HG03432 (cell line): Measurements from ENCODE around the gene CASP6.
A peak's percentile ranks its signal among the peaks of the same experiment; 100 is the strongest.

ENCODE experiments used
- ATAC-seq: cut with Tn5 transposase; IDR thresholded peaks from one replicate; pipeline ENCODE4 v1.9.1; 2021; ENCODE audit warnings: mild to moderate bottlenecking, moderate library complexity; ENCODE audit not compliant: unreplicated experiment

Gene CASP6

DNA sequence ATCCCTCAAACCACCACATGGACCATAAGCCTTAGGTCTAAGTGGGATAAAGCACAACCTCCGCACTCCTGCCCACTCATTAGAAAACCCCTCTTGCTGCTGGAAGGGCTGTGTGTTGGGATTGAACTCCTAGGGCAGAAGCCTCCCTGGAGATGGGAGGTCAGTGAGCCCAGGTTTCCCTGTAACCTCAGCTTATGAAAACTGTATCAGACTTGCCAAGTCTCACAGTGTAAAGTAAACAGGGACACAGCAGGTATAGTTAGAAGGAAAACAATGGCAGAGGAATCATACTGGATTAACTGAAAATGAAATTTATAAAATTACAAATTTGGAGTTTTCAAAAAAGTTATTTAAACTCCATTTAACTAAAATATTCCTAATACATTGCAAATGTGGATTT lies 29.9 kb downstream of the CASP6 start:
- no peak for ATAC-seq

DNA sequence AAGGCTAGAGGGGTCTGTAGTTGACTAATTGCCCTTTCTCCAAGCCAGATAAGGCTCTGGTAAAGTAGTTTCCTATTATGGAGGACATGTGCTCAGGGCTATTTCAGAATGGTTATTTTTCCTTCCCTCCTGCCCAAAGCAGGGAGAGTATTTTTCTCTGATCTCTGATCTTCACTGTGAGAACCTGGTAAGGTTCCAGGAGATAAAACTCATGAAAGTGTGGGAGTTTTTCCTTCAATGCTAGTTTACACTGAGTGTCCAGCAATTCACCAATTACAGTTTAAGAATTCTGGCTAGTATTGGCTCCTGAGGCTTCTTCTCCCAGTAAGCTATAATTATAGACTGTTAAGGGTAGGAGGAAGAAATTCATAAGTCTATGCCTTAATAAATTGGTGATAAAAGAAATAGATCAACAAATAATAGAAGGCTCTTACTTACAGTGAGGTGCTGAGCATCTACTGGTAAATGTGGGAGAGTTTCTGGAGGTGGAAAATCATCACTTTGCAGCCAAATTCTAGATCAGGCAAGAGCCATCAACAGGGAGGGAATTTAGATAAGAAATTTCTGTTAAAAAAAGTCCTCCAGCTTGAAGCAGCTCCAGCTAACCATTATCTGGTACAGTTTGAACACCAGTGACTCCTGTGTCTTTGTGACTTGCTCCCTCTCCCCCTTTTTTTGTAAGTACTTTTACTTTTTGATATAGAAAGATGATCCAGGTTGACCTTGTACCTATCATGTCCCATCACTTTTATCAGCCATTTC lies 30.9 kb downstream of the CASP6 start:
- no peak for ATAC-seq

DNA sequence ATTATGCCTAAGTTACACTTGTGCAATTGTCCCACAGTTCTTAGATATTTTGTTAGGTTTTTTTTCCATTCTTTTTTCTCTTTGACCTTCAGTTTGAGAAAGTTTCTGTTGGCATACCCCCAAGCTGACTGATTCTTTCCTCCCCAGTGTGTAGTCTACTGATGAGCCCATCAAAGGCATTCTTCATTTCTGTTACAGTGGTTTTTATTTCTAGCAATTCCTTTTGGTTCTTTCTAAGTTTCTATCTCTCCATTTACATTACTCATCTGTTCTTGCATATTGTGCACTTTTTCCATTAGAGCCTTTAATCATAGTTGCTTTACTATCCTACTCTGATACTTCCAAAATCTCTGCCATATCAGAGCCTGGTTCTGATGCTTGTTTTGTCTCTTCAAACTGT lies 31.9 kb downstream of the CASP6 start:
- no peak for ATAC-seq

DNA sequence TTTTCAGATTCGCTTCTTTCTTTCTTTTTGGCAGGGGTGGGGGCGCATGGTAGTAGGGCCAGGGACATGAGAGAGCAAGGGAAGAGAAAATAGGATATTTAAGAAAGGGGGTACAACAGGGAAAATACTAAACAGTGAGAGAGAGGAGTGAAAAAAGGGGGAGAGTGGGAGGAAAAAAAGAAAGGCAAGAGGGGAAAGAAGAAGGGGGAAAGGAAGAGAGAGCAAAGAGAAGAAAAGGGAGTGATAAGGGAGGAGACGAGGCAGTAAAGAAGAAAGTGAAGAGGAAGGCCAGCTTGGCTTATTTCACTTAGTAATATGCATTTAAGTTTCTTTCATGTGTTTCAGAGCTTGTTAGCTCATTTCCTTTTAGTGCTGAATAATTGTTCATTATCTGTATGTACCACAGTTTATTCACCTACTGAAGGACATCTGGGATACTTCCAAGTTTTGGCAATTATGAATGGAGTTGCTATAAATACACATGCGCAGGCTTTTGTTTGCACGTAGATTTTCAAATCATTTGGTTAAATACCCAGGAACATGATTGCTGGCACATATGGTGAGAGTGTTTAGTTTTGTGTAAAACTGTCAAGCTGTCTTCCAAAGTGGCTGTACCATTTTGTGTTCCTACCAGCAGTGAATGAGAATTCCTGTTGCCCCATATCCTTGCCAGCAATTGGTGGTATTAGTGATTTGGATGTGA lies 37.3 kb downstream of the CASP6 start:
- ATAC-seq = no peak

DNA sequence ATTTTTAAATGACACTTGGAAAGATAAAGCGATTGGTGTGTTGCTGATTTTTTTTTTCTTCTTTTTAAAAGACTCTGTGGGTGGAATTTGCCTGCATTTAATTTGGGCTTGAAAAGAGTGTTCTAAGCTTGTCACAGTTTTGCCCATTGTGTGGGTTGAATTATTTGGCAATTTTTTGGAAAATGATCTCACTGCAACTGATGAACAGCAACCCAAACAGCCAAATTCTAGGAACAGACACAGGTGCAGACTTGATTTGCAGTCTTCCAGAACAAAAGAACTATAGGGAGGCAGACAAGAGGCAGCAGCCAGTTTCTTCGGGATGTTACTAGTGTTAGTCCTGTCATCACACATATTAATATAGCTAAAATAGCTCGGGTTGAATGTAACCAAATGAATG lies 40.5 kb downstream of the CASP6 start:
- no peak for ATAC-seq

DNA sequence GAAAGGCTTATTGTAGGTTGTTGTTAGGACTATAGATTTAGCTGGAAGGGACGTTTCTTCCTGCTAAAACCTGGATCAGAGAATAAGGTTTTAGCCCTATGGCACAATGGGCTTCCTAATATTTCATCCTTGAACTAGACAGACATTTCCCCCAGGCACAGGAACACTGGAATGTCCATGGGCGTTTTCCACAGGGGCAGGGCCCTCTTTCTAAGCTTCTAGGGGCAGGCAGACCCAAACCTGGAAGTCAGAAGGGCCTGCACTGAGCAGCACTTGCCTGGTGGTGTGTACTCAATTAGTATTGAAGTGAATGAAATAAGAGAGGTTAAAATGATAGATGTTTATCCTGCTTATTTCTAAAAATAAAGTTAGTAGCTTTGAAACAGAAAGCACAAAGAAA lies 41.1 kb downstream of the CASP6 start:
- ATAC-seq = no peak

DNA sequence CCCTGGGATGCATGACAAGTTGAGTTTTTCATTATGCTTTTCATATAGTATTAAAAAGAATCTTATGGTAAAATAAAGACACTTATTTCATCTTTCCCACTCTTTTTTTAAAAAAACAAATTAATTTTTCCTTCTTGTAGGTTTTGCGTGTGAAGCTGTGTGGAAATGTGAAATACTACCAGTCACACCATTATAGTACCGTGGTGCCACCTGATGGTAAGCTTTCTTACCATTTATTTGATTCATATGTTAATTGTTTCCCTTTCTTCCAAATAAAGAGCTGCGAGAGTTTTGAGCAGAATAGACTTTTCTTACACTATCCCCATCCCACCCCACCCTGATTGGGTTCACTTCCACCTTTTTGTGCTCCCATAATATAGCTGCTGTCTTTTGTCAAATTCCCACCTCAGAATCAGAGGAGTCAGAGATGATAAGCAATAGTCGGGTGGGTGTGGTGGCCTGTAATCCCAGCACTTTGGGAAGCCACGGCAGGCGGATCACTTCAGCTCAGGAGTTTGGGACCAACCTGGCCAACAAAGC lies 44.3 kb downstream of the CASP6 start:
- ATAC-seq = no peak

DNA sequence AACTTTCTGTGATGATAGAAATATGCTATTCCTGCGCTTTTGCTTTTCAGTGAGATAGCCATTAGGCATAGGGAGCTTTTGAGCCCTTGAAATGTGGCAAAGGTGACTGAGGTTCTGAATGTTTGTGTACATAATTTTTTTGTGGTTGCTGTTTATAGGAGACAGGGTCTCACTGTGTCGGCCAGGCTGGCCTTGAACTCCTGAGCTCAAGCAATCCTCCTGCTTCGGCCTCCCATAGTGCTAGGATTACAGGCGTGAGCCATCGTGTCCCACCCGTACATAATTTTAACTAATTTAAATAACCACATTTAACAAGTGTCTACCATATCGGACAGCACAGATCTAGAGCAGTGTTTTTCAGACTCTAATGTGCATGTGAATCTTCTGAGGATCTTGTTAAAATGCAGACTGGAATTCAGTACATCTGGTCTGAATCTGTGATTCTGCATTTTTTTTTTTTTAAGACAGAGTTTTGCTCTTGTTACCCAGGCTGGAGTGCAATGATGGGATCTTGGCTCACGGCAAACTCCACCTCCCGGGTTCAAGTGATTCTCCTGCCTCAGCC lies 45.3 kb downstream of the CASP6 start:
- ATAC-seq = no peak

DNA sequence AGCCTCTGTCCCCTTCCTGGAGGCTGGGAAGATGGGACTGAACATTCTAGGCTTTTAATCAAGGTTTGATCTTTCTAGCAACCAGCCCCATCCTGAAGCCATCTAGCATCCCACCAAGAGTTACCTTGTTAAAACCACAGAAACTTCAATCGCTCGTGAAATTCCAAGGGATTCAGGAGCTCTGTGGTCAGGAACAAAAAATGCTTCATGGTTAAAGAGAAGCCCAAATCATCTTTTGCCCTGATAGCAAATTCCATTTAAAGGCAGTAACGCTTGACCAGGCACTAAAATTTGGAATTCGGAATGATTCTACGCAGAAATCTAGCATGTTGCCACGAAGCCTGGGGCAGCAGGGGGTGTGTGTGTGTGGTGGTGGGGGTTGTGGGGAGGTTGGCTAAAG lies 47.8 kb downstream of the CASP6 start:
- no peak for ATAC-seq

DNA sequence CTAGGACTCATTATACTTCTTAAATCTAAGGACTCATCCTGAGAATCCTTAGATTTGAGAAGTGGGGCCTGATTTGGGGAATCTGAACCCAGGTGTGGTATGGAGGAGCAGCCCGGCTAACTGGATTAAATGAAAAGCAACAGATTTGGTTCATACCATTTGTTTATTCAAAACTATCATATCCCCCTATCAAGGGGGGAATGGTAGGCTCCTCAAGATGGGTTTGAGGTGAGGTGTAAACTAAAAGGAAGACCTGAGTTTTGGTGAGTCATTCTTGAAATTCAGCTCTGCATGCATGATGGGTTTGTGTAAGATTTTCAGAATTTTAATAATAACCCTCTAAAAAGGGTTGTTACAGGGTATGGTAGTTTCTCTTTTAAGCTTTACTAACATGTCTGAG lies 53.4 kb downstream of the CASP6 start:
- ATAC-seq = peak; percentile 87

DNA sequence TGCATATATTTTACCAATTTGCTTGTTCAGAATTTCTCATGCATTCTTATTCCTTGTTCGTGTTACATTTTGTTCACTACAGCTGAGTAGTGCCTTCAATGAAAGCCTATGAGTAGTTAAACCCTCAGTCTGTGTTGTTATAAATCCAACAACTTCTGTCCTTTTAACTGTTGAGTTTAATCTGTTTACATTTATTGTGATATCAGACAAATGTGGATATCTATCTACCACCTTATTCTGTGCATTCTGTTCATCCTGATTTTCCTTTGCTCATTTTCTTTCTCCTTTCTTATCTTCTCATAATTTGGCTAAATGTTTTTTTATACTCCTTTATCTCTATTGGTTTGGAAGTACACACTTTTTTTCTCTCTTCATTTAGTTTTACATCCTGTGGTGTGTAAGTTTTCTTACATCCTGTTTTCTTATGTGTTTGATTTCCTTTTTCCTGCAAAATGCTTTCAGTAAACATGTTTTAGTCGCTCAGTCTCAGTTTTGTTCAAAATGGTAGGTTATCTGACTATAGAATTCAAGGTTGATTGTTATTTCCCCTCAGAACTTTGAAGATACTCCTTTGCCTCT lies 54.2 kb downstream of the CASP6 start:
- no peak for ATAC-seq

DNA sequence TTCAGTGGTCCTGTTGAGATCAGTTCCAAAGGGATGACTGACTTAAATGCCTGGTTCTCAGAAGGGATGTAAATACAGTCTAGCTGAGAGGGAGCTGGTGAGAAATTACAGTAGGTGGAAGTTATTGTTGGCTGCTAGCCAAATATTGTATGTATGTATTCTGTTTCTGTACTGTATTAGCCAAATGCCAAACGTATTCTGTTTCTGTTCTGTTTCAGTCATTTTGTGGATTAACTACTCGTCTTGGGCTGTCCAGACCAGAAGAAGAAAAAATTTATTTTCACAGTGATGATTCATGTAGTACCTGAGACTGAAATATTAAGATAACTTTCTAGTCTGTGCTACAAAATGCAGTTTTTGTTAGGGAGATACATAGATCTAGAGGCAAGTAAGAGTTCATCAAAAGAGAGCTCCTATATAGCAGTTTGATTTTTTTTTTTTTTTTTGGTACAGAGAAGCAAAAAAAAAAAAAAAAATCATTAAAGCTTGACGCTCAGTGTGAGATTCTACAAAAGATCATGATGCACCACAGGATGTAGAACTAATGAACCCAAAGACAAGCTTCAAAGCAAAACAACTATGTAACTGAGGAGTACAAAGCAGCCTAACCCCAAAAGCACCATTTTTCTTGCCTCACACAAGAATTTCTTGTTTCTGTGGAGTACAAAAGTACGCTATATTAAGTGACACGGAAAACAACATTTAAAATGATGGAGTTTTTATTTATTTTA lies 54.8 kb downstream of the CASP6 start:
- ATAC-seq = peak; percentile 75

DNA sequence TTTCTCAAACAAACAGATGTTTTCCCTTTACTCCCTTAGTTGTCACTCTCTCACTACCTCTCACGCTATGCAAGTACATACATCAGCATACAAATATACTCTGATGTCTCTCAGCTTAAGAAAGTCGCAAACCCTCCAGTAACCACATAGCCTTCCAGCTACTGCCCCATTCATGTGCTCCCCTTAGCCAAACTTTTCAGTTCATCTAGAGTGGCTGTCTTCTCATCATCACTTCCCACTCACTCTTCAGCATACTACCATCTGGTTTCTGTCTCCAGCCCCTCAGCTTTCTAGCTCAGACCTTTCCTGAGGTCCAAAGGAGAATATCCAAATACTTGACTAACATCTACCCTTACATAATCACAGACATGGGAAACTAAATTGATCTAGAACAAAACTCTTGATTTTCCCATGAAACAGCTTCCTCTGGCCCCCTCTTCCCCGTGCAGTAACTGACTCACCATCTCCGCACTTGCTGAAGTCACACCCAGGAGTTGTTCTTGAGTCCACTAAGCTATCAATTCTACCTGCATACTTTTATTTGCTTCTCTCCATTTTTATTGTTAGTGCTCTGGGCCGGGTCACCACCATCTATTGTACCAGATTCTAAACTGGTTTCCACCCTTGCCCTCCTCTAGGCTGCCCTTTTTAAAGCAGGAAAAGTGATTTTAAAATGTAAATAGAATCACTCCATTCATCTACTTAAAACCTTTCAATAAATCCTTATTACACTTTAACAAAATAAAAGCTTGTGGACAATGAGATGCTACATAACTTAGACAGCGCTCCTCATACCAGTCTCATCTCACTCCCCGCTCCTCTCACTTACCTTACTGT lies 57.2 kb downstream of the CASP6 start:
- no peak for ATAC-seq

DNA sequence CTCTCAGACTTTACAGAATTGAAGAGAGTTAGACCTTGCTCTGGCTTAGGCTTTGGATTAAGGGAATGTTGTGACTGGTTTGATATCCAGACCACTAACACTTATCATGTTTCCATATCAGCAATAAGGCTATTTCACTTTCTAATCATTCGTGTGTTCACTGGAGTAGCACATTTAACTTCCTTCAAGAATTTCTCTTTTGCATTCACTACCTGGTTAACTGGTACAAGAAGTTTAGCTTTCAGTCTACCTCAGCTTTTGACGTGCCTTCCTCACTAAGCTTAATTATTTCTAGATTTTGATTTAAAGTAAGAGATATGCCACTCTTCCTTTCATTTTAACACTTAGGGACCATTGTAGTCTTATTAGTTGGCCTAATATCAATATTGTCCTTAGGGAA lies 62.6 kb downstream of the CASP6 start:
- no peak for ATAC-seq
